ENCODE measurements around the gene VAMP7.

- TF ChIP-seq CTCF (conservative IDR thresholded peaks at IDR 0.05) = no peak
- TF ChIP-seq EZH2 (IDR thresholded peaks at IDR 0.05; ENCODE audit: low read depth) = no peak
These were observed 76.7 kb downstream of the VAMP7 start for GRCh38 chrX:155957843-155958242.

Data from PC-9 (cell line).